Endodermal cell (in vitro differentiated cells): ENCODE measurements around the gene GPR137B. TPM values are rescaled to one million over a fixed set of nuclear protein-coding genes. Genes with fewer than 3 reads are reported as not detected.
"Not testable (repeated sequence)": the region's sequence is repeated elsewhere in the genome, so short reads cannot be mapped to it uniquely, and the experiment has no call there.

ENCODE experiments used
- DNase-seq: peaks from one replicate; pipeline ENCODE4 v3.0.0-alpha.2; 2017
- H3K27ac ChIP-seq: 2 replicates; pipeline ENCODE4 v1.5.1; 2013; ENCODE audit warnings: mild to moderate bottlenecking, low read depth, low read length, moderate library complexity
- H3K27me3 ChIP-seq: 2 replicates; pipeline ENCODE4 v1.6.1; 2013; ENCODE audit warnings: mild to moderate bottlenecking, low read length, moderate library complexity; ENCODE audit not compliant: insufficient read depth, control insufficient read depth, poor library complexity, severe bottlenecking
- H3K36me3 ChIP-seq: 2 replicates; pipeline ENCODE4 v1.7.0; 2013; ENCODE audit warnings: mild to moderate bottlenecking, low read length, moderate library complexity; ENCODE audit not compliant: control insufficient read depth, insufficient read depth
- H3K4me1 ChIP-seq: one replicate; pipeline ENCODE4 v1.7.0; 2013; ENCODE audit warnings: low read length; ENCODE audit not compliant: control insufficient read depth, insufficient read depth
- H3K4me3 ChIP-seq: 2 replicates; pipeline ENCODE4 v1.5.1; 2013; ENCODE audit warnings: mild to moderate bottlenecking, low read length, moderate library complexity
- H3K9ac ChIP-seq: 2 replicates; pipeline ENCODE4 v1.6.1; 2013; ENCODE audit warnings: mild to moderate bottlenecking, low read length, moderate library complexity; ENCODE audit not compliant: poor library complexity, severe bottlenecking; ENCODE audit errors: extremely low read depth
- H3K9me3 ChIP-seq: 2 replicates; pipeline ENCODE4 v1.6.1; 2013; ENCODE audit warnings: mild to moderate bottlenecking, low read length, moderate library complexity; ENCODE audit not compliant: control insufficient read depth
- H3K27ac Mint-ChIP-seq: 2 replicates; pipeline ENCODE4 v1.8.0; 2020; ENCODE audit warnings: mixed read lengths
- H3K27me3 Mint-ChIP-seq: 2 replicates; pipeline ENCODE4 v1.8.0; 2021; ENCODE audit warnings: mild to moderate bottlenecking, mixed read lengths; ENCODE audit not compliant: insufficient read depth
- H3K36me3 Mint-ChIP-seq: 2 replicates; pipeline ENCODE4 v1.8.0; 2020; ENCODE audit warnings: low read depth, mixed read lengths
- H3K4me1 Mint-ChIP-seq: 2 replicates; pipeline ENCODE4 v1.8.0; 2020; ENCODE audit warnings: mixed read lengths
- H3K4me3 Mint-ChIP-seq: 2 replicates; pipeline ENCODE4 v1.8.0; 2020; ENCODE audit warnings: mild to moderate bottlenecking, moderate library complexity, mixed read lengths
- H3K9me3 Mint-ChIP-seq: 2 replicates; pipeline ENCODE4 v1.8.0; 2020; ENCODE audit warnings: mild to moderate bottlenecking, mixed read lengths
- WGBS, 2 experiments: methylation state at CpG; one replicate each; pipeline versions ENCODE4 v1.1.5 to v1.1.7; 2013; ENCODE audit warnings: missing lambda C conversion rate in 2 of 2, mixed read lengths in 1 of 2; ENCODE audit not compliant: insufficient coverage in 1 of 2, insufficient read length in 1 of 2; 5-methylcytosine and 5-hydroxymethylcytosine counted together
- total RNA-seq, 2 donors: library from RNA; stranded (reverse); fragmentation: NEBNext Ultra II Directional in 1 of 2; extraction: Animal tissue kit (Norgen Biotek cat#: 25700) in 1 of 2; gene quantifications; 2 replicates in 1 of 2; 3 replicates in 1 of 2; pipeline ENCODE4 v1.2.1, GENCODE V29; 2021
- TF ChIP-seq, protein P1 (sequence below): fragments of 200-600 bp; sonication (generic); conservative IDR thresholded peaks from 2 replicates; pipeline ENCODE4 v1.5.0; 2021; ENCODE audit warnings: antibody characterized with exemption, mild to moderate bottlenecking

GPR137B gene
- total RNA-seq, 2 donors from 2014 or later: 2.8 to 6.7 TPM

DNA sequence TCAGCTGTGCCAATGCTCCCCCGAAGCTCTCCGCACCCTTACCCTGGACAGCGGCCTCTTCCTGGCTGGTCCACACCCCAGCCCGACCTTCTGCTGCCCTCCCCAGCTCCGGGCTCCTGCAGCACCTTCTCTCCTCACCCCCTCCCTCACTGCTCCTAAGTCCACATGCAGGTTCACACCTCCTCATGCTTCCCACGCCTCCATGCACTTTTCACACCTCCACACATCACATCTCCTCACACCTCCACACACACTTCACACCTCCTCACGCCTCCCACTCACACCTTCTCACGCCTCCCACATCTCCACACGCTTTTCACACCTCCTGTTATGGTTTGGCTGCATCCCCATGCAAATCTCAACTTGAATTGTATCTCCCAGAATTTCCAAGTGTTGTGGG lies 18.9 kb downstream of the GPR137B start:
- no peak for DNase-seq
- no peak overlapping the region for H3K27ac Mint-ChIP-seq
- peaks cover 13% of the 10 kb centered on the region for H3K36me3 Mint-ChIP-seq
- Histone ChIP-seq H3K27ac (no peak overlapping the region), H3K4me1 (no peaks in the 10 kb centered on the region), H3K36me3 (no peaks in the 10 kb centered on the region), H3K9me3 (peaks cover 17% of the 10 kb centered on the region), H3K27me3 (no peaks in the 10 kb centered on the region), H3K4me3 (no peak overlapping the region), H3K9ac (no peak overlapping the region)
- H3K4me1 Mint-ChIP-seq: no peaks in the 10 kb centered on the region
- peaks cover 8% of the 10 kb centered on the region for H3K27me3 Mint-ChIP-seq
- H3K4me3 Mint-ChIP-seq: no peak overlapping the region
- peaks cover 41% of the 10 kb centered on the region for H3K9me3 Mint-ChIP-seq
- TF ChIP-seq, protein P1, sequence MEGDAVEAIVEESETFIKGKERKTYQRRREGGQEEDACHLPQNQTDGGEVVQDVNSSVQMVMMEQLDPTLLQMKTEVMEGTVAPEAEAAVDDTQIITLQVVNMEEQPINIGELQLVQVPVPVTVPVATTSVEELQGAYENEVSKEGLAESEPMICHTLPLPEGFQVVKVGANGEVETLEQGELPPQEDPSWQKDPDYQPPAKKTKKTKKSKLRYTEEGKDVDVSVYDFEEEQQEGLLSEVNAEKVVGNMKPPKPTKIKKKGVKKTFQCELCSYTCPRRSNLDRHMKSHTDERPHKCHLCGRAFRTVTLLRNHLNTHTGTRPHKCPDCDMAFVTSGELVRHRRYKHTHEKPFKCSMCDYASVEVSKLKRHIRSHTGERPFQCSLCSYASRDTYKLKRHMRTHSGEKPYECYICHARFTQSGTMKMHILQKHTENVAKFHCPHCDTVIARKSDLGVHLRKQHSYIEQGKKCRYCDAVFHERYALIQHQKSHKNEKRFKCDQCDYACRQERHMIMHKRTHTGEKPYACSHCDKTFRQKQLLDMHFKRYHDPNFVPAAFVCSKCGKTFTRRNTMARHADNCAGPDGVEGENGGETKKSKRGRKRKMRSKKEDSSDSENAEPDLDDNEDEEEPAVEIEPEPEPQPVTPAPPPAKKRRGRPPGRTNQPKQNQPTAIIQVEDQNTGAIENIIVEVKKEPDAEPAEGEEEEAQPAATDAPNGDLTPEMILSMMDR: no peak
- 91 to 100% methylated on average over 2 to 9 of the region's 9 CpGs for WGBS, 2 experiments

- not testable (repeated sequence) for H3K4me1 Mint-ChIP-seq, H3K9ac ChIP-seq, H3K27ac ChIP-seq, H3K27ac Mint-ChIP-seq, H3K4me3 Mint-ChIP-seq, H3K4me1 ChIP-seq, DNase-seq, H3K27me3 ChIP-seq, H3K4me3 ChIP-seq, H3K27me3 Mint-ChIP-seq, H3K36me3 ChIP-seq
- peaks cover 13% of the 10 kb centered on the region for H3K36me3 Mint-ChIP-seq
- WGBS, 2 experiments: 86 to 100% methylated on average over 2 to 3 of the region's 3 CpGs
- H3K9me3 ChIP-seq: peaks cover 17% of the 10 kb centered on the region
- H3K9me3 Mint-ChIP-seq: peaks cover 41% of the 10 kb centered on the region
Observed at GRCh38 chr1:236161755-236162154, 19.4 kb downstream of the GPR137B start.

- DNase-seq: no peak
- peaks cover 41% of the 10 kb centered on the region for H3K9me3 Mint-ChIP-seq
- H3K9ac ChIP-seq: no peak overlapping the region
- 88 to 93% methylated on average over 3 to 6 of the region's 6 CpGs for WGBS, 2 experiments
- no peaks in the 10 kb centered on the region for H3K36me3 ChIP-seq
- H3K4me3 ChIP-seq: no peak overlapping the region
- TF ChIP-seq, protein P1: no peak
- H3K36me3 Mint-ChIP-seq: peaks cover 13% of the 10 kb centered on the region
- no peak overlapping the region for H3K4me3 Mint-ChIP-seq
- H3K9me3 ChIP-seq: peaks cover 17% of the 10 kb centered on the region
- H3K4me1 ChIP-seq: no peaks in the 10 kb centered on the region
- peaks cover 11% of the 10 kb centered on the region for H3K27me3 Mint-ChIP-seq
- H3K27ac Mint-ChIP-seq: no peak overlapping the region
- no peak overlapping the region for H3K27ac ChIP-seq
- no peaks in the 10 kb centered on the region for H3K4me1 Mint-ChIP-seq
- H3K27me3 ChIP-seq: no peaks in the 10 kb centered on the region
Observed at GRCh38 chr1:236163463-236164153, 21.3 kb downstream of the GPR137B start.
